HFFc6 (cell line): ENCODE measurements around the gene UFC1. TPM values are rescaled to one million over a fixed set of nuclear protein-coding genes. Genes with fewer than 3 reads are reported as not detected.

ENCODE experiments used
- DNase-seq: peaks from one replicate; pipeline ENCODE4 v3.0.0-alpha.2; 2018
- H3K27ac Mint-ChIP-seq: 2 replicates; pipeline ENCODE4 v1.8.0; 2020; ENCODE audit warnings: mild to moderate bottlenecking, mixed read lengths
- H3K27me3 Mint-ChIP-seq: 2 replicates; pipeline ENCODE4 v1.8.0; 2021; ENCODE audit warnings: mild to moderate bottlenecking, moderate library complexity, mixed read lengths; ENCODE audit not compliant: insufficient read depth
- H3K36me3 Mint-ChIP-seq: 2 replicates; pipeline ENCODE4 v1.8.0; 2021; ENCODE audit warnings: low read depth, mixed read lengths
- H3K4me1 Mint-ChIP-seq: 2 replicates; pipeline ENCODE4 v1.8.0; 2020; ENCODE audit warnings: low read depth, mixed read lengths
- H3K4me3 Mint-ChIP-seq: 2 replicates; pipeline ENCODE4 v1.8.0; 2020; ENCODE audit warnings: mild to moderate bottlenecking, moderate library complexity, mixed read lengths
- H3K9me3 Mint-ChIP-seq: 2 replicates; pipeline ENCODE4 v1.8.0; 2020; ENCODE audit warnings: mild to moderate bottlenecking, mixed read lengths
- CTCF ChIP-seq: fragments of 200-600 bp; sonication (generic); IDR thresholded peaks from 2 replicates; pipeline ENCODE4 v1.5.0; 2021; ENCODE audit warnings: antibody characterized with exemption, mild to moderate bottlenecking
- long read RNA-seq: library from polyadenylated mRNA; unstranded; transcript quantifications from one replicate; pipeline ENCODE4 v2.0.0, GENCODE V29; 2019
- total RNA-seq, 6 experiments: library from RNA; stranded (reverse); fragmentation: NEBNext Ultra II Directional; extraction: Animal tissue kit (Norgen Biotek cat#: 25700); gene quantifications; 2 replicates in 1 of 6; 3 replicates in 5 of 6; pipeline ENCODE4 v1.2.3, GENCODE V29; 2021

The UFC1 gene
- total RNA-seq = 10 to 100 TPM; 83.8 to 92.6 (median 85.1) TPM
- long read RNA-seq, transcript UFC1-201 (6 exons, 1,114 nt) = major isoform, 86 of 104 reads
- long read RNA-seq, transcript UFC1-206 (5 exons, 617 nt) = minor isoform, 6 of 104 reads
- long read RNA-seq, partial matches to known transcripts = 2 of 104 reads
- long read RNA-seq, other reads (novel, unspliced or antisense) = 10 of 104 reads

- Mint-ChIP-seq H3K27ac (peak within 1 kb of the TSS; percentile 99), H3K4me3 (peak within 1 kb of the TSS; percentile 96), H3K27me3 (no peaks in the 10 kb centered on the region), H3K36me3 (peaks cover 21% of the 10 kb centered on the region; the same call in 1 of the 2 replicates), H3K4me1 (peaks cover 22% of the 10 kb centered on the region), H3K9me3 (no peaks in the 10 kb centered on the region)
- DNase-seq = peak; percentile 92
- no peak for TF ChIP-seq CTCF
Observed at GRCh38 chr1:161153682-161154337, at the start of gene UFC1. TSS of gene UFC1 (plus strand) at chr1:161153978. CDS start at chr1:161153998, 20 bp downstream.

- no peak for DNase-seq
- Mint-ChIP-seq H3K36me3 (peaks cover 11% of the 10 kb centered on the region), H3K4me1 (no peaks in the 10 kb centered on the region; the same call in 1 of the 2 replicates), H3K27me3 (peaks cover 2% of the 10 kb centered on the region; the same call in 1 of the 2 replicates), H3K4me3 (no peak overlapping the region), H3K9me3 (no peaks in the 10 kb centered on the region), H3K27ac (no peak overlapping the region)
- no peak for TF ChIP-seq CTCF
Observed at GRCh38 chr1:161106431-161106830, 47.3 kb upstream of the UFC1 start.

GRCh38 chr1:161111117-161111516 lies 42.7 kb upstream of the UFC1 start:
- no peaks in the 10 kb centered on the region for H3K9me3 Mint-ChIP-seq
- no peak for TF ChIP-seq CTCF

GRCh38 chr1:161111527-161111926 lies 42.3 kb upstream of the UFC1 start:
- H3K36me3 Mint-ChIP-seq = peaks cover 7% of the 10 kb centered on the region

More at GRCh38 chr1:161111117-161111516, 42.7 kb upstream of the UFC1 start:
- H3K27ac Mint-ChIP-seq = no peak overlapping the region
- peaks cover 11% of the 10 kb centered on the region for H3K36me3 Mint-ChIP-seq
- no peaks in the 10 kb centered on the region; the same call in 1 of the 2 replicates for H3K27me3 Mint-ChIP-seq
- no peak for DNase-seq
- no peak overlapping the region for H3K4me3 Mint-ChIP-seq
- H3K4me1 Mint-ChIP-seq = peaks cover 37% of the 10 kb centered on the region

GRCh38 chr1:161113915-161114314 lies 39.9 kb upstream of the UFC1 start:
- DNase-seq = no peak
- Mint-ChIP-seq H3K36me3 (peaks cover 13% of the 10 kb centered on the region; the same call in 1 of the 2 replicates), H3K27me3 (no peaks in the 10 kb centered on the region; the same call in 1 of the 2 replicates), H3K9me3 (no peaks in the 10 kb centered on the region), H3K27ac (peak overlapping the region; percentile 4; the same call in 1 of the 2 replicates), H3K4me1 (peaks cover 56% of the 10 kb centered on the region), H3K4me3 (no peak overlapping the region)
- no peak for TF ChIP-seq CTCF

More at GRCh38 chr1:161111527-161111926, 42.3 kb upstream of the UFC1 start:
- Mint-ChIP-seq H3K4me1 (peaks cover 41% of the 10 kb centered on the region), H3K27me3 (no peaks in the 10 kb centered on the region; the same call in 1 of the 2 replicates), H3K27ac (no peak overlapping the region), H3K9me3 (no peaks in the 10 kb centered on the region), H3K4me3 (no peak overlapping the region)
- no peak for DNase-seq
- TF ChIP-seq CTCF = no peak
